Heart right ventricle (tissue), 16 donors: ENCODE results near the gene BTK. TPM values are rescaled to one million over a fixed set of nuclear protein-coding genes. Genes with fewer than 3 reads are reported as not detected.

Source experiments
- ATAC-seq, 8 donors: fragments of 200-7000 bp; cut with Tn5 transposase; one replicate each; pipeline ENCODE4 v1.9.1; 2020; ENCODE audit warnings: mild to moderate bottlenecking in 8 of 8, moderate library complexity in 8 of 8, moderate number of reproducible peaks in 1 of 8
- DNase-seq, 2 donors: peaks; one replicate each; pipeline ENCODE4 v3.0.0-alpha.2; 2020
- H3K27ac ChIP-seq, 10 donors: fragments of 200-600 bp; sonication (generic) in 2 of 10; one replicate each; pipeline versions ENCODE4 v1.5.0 to v1.8.0; 2020 to 2022; ENCODE audit warnings: mild to moderate bottlenecking in 3 of 10
- H3K27me3 ChIP-seq, 7 donors: fragments of 200-600 bp; one replicate each; pipeline ENCODE4 v1.8.0; 2021 to 2022; ENCODE audit warnings: mild to moderate bottlenecking in 2 of 7
- H3K36me3 ChIP-seq, 9 donors: fragments of 200-600 bp; sonication (generic) in 1 of 9; one replicate each; pipeline versions ENCODE4 v1.5.0 to v1.8.0; 2020 to 2022; ENCODE audit warnings: mild to moderate bottlenecking in 2 of 9
- H3K4me1 ChIP-seq, 9 donors: fragments of 200-600 bp; sonication (generic) in 1 of 9; one replicate each; pipeline versions ENCODE4 v1.5.0 to v1.8.0; 2020 to 2022; ENCODE audit warnings: mild to moderate bottlenecking in 4 of 9
- H3K4me3 ChIP-seq, 10 donors: fragments of 200-600 bp; sonication (generic) in 2 of 10; one replicate each; pipeline versions ENCODE4 v1.5.0 to v1.8.0; 2020 to 2022; ENCODE audit warnings: mild to moderate bottlenecking in 7 of 10, moderate library complexity in 2 of 10
- H3K9me3 ChIP-seq, 11 donors: fragments of 200-600 bp in 10 of 11; sonication (generic) in 2 of 11; one replicate each; pipeline versions ENCODE4 v1.5.0 to v1.8.0; 2013 to 2022; ENCODE audit warnings: mild to moderate bottlenecking in 2 of 11, control low read depth in 1 of 11, moderate library complexity in 1 of 11
- WGBS, 2 donors: extraction: QIAGEN DNeasy Blood & Tissue Kit; methylation state at CpG; one replicate each; pipeline ENCODE4 v1.1.7; 2013; ENCODE audit warnings: inconsistent platforms in 1 of 2; 5-methylcytosine and 5-hydroxymethylcytosine counted together
- intact Hi-C, 10 donors: fragments of 100-400 bp; cut with DNase I; formaldehyde crosslinking; loops; one replicate each; pipeline versions ENCODE4 v1.11.1 to v1.14.2; 2022
- polyA plus RNA-seq, 2 donors: library from polyadenylated mRNA; stranded (reverse); fragments of 200-250 nt; gene quantifications; one replicate each; pipeline ENCODE4 v1.2.3, GENCODE V29; 2013
- total RNA-seq, 10 donors: library from RNA; stranded (reverse); fragmentation: NEBNext Ultra II Directional in 3 of 10; extraction: Animal tissue kit (Norgen Biotek cat#: 25700) in 3 of 10; gene quantifications; one replicate each; pipeline versions ENCODE4 v1.2.1 to v1.2.4, GENCODE V29; 2021 to 2023
- TF ChIP-seq, protein P1 (sequence below), 9 donors: fragments of 200-600 bp; sonication (generic) in 2 of 9; IDR thresholded peaks; one replicate each; pipeline versions ENCODE4 v1.5.0 to v1.8.0; 2021 to 2022; ENCODE audit warnings: antibody characterized with exemption in 9 of 9, mild to moderate bottlenecking in 5 of 9, moderate library complexity in 1 of 9
- donor health status: Arrhythmogenic right ventricular cardiomyopathy.
- donor health status: ischemic (EF 13 %, LVEDD 7.1; RV severe dilation, severe dysfunction).
- donor health status: healthy with polysubstance abuse.
- donor health status: DM: no; HTN: yes; CAD: no.
- donor health status: DM: no; HTN: no; CAD: no.
- donor health status: ischemic (EF 25% LVEDD 6.9; RV normal size, moderate dysfunction).
- donor health status: ischemic (EF 25% LVEDD 5.7; RV mildly dilated, moderate dysfunction).
- donor health status: healthy.
- donor health status: DM: yes; HTN: yes; CAD: no.
- donor health status: Ischemic cardiomyopathy.
- donor health status: ischemic (EF 35%, LVEDD 5.7; RV mildly dilated, moderate dysfunction).
- donor health status: nonischemic (EF 11% LVEDD 7.7; RV severe dilation, severe dysfunction).
- donor health status: DM: yes; HTN: yes; CAD: no.
- donor health status: PGD.
- donor health status: ischemic (EF 29% LVEDD 5.4; RV normal size, mild dysfunction).
- donor health status: nonischemic (EF 23%, LVEDD 6.1; RV moderate dilation, normal function).

Gene BTK
- total and polyA plus RNA-seq, 12 donors = 0.47 to 7.0 (median 1.5) TPM

DNA sequence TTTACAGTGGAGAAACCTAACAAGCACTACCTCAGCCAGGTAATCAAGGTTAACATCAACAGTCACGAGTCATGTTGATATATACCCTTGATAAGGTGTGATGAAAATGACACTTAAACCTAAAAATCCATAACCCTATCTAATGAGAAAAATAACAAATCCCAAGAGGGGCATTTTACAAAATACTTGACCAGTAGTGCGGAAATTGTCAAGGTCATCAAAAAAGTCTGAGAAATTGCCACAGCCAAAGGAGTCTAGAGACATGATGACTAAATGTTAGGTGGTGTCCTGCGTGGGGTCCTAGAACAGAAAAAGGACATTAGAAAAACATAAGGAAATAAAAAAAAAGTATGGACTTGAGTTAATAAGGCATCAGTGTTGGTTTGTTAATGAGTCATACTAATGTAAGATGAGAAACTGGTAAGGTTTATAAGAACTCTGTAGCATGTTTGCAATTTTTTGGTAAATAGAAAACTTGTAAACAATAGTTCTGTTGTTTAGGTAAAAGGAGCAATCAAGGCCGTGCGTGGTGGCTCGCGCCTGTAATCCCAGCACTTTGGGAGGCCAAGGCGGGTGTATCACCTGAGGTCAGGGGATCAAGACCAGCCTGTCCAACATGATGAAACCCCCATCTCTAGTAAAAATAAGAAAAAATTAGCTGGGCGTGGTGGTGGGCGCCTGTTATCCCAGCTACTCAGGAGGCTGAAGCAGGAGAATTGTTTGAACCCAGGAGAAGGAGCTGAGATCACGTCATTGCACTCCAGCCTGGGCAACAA lies 7.7 kb upstream of the BTK start:
- Histone ChIP-seq H3K27ac (no peak overlapping the region), H3K4me1 (peaks cover 0 to 17% (median 7%) of the 10 kb centered on the region in 9 donors), H3K4me3 (no peak overlapping the region), H3K36me3 (peaks cover 0 to 58% (median 0%) of the 10 kb centered on the region in 9 donors), H3K27me3 (peaks cover 0 to 7% (median 0%) of the 10 kb centered on the region in 7 donors), H3K9me3 (no peaks in the 10 kb centered on the region)
- TF ChIP-seq, protein P1, sequence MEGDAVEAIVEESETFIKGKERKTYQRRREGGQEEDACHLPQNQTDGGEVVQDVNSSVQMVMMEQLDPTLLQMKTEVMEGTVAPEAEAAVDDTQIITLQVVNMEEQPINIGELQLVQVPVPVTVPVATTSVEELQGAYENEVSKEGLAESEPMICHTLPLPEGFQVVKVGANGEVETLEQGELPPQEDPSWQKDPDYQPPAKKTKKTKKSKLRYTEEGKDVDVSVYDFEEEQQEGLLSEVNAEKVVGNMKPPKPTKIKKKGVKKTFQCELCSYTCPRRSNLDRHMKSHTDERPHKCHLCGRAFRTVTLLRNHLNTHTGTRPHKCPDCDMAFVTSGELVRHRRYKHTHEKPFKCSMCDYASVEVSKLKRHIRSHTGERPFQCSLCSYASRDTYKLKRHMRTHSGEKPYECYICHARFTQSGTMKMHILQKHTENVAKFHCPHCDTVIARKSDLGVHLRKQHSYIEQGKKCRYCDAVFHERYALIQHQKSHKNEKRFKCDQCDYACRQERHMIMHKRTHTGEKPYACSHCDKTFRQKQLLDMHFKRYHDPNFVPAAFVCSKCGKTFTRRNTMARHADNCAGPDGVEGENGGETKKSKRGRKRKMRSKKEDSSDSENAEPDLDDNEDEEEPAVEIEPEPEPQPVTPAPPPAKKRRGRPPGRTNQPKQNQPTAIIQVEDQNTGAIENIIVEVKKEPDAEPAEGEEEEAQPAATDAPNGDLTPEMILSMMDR (IDR thresholded peaks at IDR 0.05) = no peak
- intact Hi-C loops = no loop called here
- ATAC-seq = no peak
- no peak for DNase-seq
- 85 to 91% methylated on average over 11 of the region's 11 CpGs for WGBS, 2 donors

DNA sequence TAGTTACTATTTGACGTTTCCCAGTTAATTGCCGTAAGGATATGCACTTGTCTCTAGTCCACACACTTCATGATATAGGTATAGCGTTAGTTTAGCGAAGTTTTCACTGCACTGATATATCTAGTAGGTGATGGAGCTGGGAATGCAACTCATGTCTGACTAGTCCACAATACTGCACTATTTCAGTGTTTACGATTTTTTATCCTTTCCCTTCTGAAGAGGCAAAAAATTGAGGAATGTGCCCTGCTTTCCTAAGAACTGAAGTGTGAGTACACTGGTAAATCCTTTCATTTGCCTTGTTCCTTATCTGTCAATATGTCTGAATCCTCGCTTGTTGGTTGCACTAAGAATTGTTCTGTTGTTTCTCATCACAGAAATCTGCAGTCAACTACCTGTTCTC lies 5.8 kb upstream of the BTK start:
- intact Hi-C loops = no loop called here
- DNase-seq = no peak
- Histone ChIP-seq H3K27ac (peak overlapping the region in 6 of 10 donors; percentile 59 to 87 (median 73)), H3K4me1 (peaks cover 0 to 17% (median 7%) of the 10 kb centered on the region in 9 donors), H3K36me3 (peaks cover 0 to 47% (median 0%) of the 10 kb centered on the region in 9 donors), H3K27me3 (peaks cover 0 to 4% (median 0%) of the 10 kb centered on the region in 7 donors), H3K9me3 (no peaks in the 10 kb centered on the region), H3K4me3 (peak overlapping the region; percentile 28 to 70 (median 62))
- TF ChIP-seq, protein P1 (IDR thresholded peaks at IDR 0.05) = no peak
- ATAC-seq = no peak
- WGBS, 2 donors = 42 to 50% methylated on average over 6 of the region's 6 CpGs

DNA sequence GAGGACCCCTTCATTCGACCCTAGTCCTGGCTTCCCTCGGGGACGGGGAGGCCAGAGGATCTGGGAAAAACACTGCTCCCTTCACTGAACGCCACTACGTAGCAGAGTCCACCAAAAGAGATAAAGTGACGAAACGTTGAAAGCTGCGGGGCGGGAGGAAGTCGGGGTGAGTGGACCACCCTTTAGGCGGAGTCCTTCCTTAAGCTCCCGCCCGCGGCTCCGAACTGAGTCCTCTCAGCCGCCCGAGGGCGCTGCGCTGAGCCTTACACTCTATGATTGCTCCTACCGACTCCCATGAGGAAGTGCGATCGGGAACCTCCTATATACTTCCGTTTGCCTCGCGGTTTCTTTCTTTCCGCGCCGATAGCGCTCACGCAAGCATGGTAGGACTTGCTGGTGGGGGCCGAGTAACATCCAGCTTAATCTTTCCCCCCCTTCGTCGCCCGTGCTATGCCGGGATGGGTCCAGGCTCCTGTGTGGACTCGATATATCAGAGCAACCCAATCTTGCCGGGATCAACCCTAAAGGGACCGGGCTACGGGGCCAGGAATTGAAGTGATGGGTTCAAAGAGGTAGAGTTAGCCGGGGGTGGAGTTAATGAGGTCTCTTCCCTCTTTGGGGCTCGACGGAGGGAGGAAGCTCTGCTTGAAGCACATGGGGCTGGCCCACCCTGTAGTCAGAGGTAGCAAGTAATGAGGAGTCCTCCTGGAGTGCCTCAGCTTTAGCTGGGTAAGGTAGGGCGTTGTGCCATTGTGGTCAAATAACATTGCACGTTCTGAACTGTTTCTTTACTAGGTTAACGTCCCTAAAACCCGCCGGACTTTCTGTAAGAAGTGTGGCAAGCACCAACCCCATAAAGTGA lies 4.9 kb upstream of the BTK start, which contains the start of gene RPL36A:
RPL36A (plus strand) TSS at position 348 of the 862 bp plus-strand sequence; CDS start at position 381, 33 bp downstream.
- Histone ChIP-seq H3K4me3 (peak within 1 kb of the TSS; percentile 28 to 70 (median 62)), H3K9me3 (no peaks in the 10 kb centered on the region), H3K36me3 (peaks cover 0 to 38% (median 0%) of the 10 kb centered on the region in 9 donors), H3K27me3 (no peaks in the 10 kb centered on the region), H3K27ac (peak within 1 kb of the TSS in 9 of 10 donors; percentile 28 to 87 (median 69)), H3K4me1 (peaks cover 0 to 17% (median 7%) of the 10 kb centered on the region in 9 donors)
- intact Hi-C loops = no loop called here
- TF ChIP-seq, protein P1 (IDR thresholded peaks at IDR 0.05) = peak; percentile 31 to 82 (median 59)
- ATAC-seq (peak; percentile 97 to 100 (median 99)), DNase-seq (peak; percentile 79 to 84)
- 0% methylated on average over 43 to 47 of the region's 47 CpGs for WGBS, 2 donors

DNA sequence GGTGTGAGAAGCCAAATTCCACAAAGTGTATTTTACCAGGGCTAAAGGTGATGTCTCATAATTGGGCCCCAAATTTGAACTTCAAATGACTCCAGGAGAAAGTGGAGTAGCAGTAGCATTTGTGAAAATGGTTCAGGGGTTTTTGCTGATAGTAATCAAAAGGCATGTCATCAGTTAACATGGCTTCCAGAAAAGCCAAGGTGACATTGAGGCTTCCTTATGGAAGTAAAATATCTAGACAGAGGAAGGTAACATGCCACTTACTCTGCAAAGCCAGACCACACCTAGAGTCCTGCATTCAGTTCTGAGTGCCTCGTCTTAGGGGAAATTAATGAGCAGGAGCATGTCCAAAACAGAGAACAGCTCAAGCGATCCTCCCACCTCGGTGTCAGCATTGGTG lies 2.6 kb upstream of the BTK start:
- Histone ChIP-seq H3K27me3 (no peaks in the 10 kb centered on the region), H3K27ac (no peak overlapping the region), H3K36me3 (peaks cover 0 to 20% (median 0%) of the 10 kb centered on the region in 9 donors), H3K9me3 (no peaks in the 10 kb centered on the region), H3K4me1 (peaks cover 0 to 17% (median 7%) of the 10 kb centered on the region in 9 donors), H3K4me3 (no peak overlapping the region)
- TF ChIP-seq, protein P1 (IDR thresholded peaks at IDR 0.05) = no peak
- intact Hi-C loops = no loop called here
- no peak for ATAC-seq
- DNase-seq = no peak
- WGBS, 2 donors = 89 to 93% methylated on average over 3 of the region's 3 CpGs
